NCI-H128 (cell line): ENCODE measurements around the gene S100A14.
A peak's percentile ranks its signal among the peaks of the same experiment; 100 is the strongest.

Experiments used
- DNase-seq: peaks from one replicate; lab custom pipeline; 2025; ENCODE audit not compliant: unreplicated experiment; lab: John Stamatoyannopoulos, UW

S100A14 gene

GRCh38 chr1:153566414-153567371 is 49.4 kb downstream of the S100A14 start:
- DNase-seq: no peak

- DNase-seq: peak; percentile 47
These were observed 50.4 kb downstream of the S100A14 start, which contains the start of gene S100A2 for GRCh38 chr1:153565529-153566374. S100A2 (minus strand) TSS chr1:153565844; CDS start chr1:153563877, 1,967 bp downstream.
